ENCODE data around the gene SLC12A6. TPM values are rescaled to one million over a fixed set of nuclear protein-coding genes. Genes with fewer than 3 reads are reported as not detected.

The SLC12A6 gene
- total and polyA plus RNA-seq, 2 of the 13 experiments (the other 11 are each of a cell fraction or from before 2014, with no cell fraction given) = 15.2 to 30.1 TPM

- TF ChIP-seq DRAP1 (CRISPR knock-in tag; IDR thresholded peaks at IDR 0.05) = peak; percentile 84
- no peak for TF ChIP-seq TCF7L2 (IDR thresholded peaks at IDR 0.05; ENCODE audit: low read depth, low read length)
- no peak for TF ChIP-seq EEA1 (CRISPR knock-in tag; IDR thresholded peaks at IDR 0.05; ENCODE audit: borderline replicate concordance)
- no peak for TF ChIP-seq ZNF333 (CRISPR knock-in tag; IDR thresholded peaks at IDR 0.05; ENCODE audit: borderline replicate concordance)
- TF ChIP-seq, protein P1, sequence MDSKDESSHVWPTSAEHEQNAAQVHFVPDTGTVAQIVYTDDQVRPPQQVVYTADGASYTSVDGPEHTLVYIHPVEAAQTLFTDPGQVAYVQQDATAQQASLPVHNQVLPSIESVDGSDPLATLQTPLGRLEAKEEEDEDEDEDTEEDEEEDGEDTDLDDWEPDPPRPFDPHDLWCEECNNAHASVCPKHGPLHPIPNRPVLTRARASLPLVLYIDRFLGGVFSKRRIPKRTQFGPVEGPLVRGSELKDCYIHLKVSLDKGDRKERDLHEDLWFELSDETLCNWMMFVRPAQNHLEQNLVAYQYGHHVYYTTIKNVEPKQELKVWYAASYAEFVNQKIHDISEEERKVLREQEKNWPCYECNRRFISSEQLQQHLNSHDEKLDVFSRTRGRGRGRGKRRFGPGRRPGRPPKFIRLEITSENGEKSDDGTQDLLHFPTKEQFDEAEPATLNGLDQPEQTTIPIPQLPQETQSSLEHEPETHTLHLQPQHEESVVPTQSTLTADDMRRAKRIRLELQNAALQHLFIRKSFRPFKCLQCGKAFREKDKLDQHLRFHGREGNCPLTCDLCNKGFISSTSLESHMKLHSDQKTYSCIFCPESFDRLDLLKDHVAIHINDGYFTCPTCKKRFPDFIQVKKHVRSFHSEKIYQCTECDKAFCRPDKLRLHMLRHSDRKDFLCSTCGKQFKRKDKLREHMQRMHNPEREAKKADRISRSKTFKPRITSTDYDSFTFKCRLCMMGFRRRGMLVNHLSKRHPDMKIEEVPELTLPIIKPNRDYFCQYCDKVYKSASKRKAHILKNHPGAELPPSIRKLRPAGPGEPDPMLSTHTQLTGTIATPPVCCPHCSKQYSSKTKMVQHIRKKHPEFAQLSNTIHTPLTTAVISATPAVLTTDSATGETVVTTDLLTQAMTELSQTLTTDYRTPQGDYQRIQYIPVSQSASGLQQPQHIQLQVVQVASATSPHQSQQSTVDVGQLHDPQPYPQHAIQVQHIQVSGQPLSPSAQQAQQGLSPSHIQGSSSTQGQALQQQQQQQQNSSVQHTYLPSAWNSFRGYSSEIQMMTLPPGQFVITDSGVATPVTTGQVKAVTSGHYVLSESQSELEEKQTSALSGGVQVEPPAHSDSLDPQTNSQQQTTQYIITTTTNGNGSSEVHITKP (CRISPR knock-in tag; IDR thresholded peaks at IDR 0.05; ENCODE audit: low read depth) = peak; percentile 77; the same call in 1 of the 2 replicates
- TF ChIP-seq PCBP2 (optimal IDR thresholded peaks at IDR 0.05; ENCODE audit: low read depth, low read length, poor library complexity, severe bottlenecking) = no peak
- no peak for TF ChIP-seq PHB2 (IDR thresholded peaks at IDR 0.05; ENCODE audit: partially characterized antibody)
- TF ChIP-seq NFATC3 (CRISPR knock-in tag; IDR thresholded peaks at IDR 0.05) = no peak
- peak; percentile 72; the same call in 1 of the 2 replicates for TF ChIP-seq ZNF343 (CRISPR knock-in tag; IDR thresholded peaks at IDR 0.05)
- TF ChIP-seq ZBTB43 (CRISPR knock-in tag; conservative IDR thresholded peaks at IDR 0.05) = no peak
- TF ChIP-seq SRSF1 (optimal IDR thresholded peaks at IDR 0.05; ENCODE audit: low read depth, low read length) = peak; percentile 43
- no peak for TF ChIP-seq EHMT2 (IDR thresholded peaks at IDR 0.05; ENCODE audit: borderline replicate concordance, low read depth, low read length)
- TF ChIP-seq MIER2 (CRISPR knock-in tag; IDR thresholded peaks at IDR 0.05) = no peak
- TF ChIP-seq, protein P2, sequence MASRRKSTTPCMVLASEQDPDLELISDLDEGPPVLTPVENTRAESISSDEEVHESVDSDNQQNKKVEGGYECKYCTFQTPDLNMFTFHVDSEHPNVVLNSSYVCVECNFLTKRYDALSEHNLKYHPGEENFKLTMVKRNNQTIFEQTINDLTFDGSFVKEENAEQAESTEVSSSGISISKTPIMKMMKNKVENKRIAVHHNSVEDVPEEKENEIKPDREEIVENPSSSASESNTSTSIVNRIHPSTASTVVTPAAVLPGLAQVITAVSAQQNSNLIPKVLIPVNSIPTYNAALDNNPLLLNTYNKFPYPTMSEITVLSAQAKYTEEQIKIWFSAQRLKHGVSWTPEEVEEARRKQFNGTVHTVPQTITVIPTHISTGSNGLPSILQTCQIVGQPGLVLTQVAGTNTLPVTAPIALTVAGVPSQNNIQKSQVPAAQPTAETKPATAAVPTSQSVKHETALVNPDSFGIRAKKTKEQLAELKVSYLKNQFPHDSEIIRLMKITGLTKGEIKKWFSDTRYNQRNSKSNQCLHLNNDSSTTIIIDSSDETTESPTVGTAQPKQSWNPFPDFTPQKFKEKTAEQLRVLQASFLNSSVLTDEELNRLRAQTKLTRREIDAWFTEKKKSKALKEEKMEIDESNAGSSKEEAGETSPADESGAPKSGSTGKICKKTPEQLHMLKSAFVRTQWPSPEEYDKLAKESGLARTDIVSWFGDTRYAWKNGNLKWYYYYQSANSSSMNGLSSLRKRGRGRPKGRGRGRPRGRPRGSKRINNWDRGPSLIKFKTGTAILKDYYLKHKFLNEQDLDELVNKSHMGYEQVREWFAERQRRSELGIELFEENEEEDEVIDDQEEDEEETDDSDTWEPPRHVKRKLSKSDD (CRISPR knock-in tag; IDR thresholded peaks at IDR 0.05; ENCODE audit: low read depth) = no peak
- TF ChIP-seq RBM22 (optimal IDR thresholded peaks at IDR 0.05; ENCODE audit: low read length) = no peak
- TF ChIP-seq NR2F6 (IDR thresholded peaks at IDR 0.05) = no peak
- TF ChIP-seq NR2F6 (CRISPR knock-in tag; IDR thresholded peaks at IDR 0.05) = peak; percentile 33; the same call in 1 of the 2 replicates
Measured at GRCh38 chr15:34342737-34343575, 5.4 kb upstream of the SLC12A6 start, which contains the start of the genes NOP10 and NUTM1 (continued).

Data from HepG2 (cell line).